Measurements from ENCODE around the gene CNOT6L.

Gene CNOT6L

GRCh38 chr4:77798385-77798784 lies 20.8 kb downstream of the CNOT6L start:
- Histone ChIP-seq H3K4me3 (ENCODE audit: low read length, poor library complexity, severe bottlenecking) (no peak overlapping the region), H3K9me3 (ENCODE audit: insufficient read depth, low read depth, low read length) (peaks cover 4% of the 10 kb centered on the region; the same call in 1 of the 2 replicates), H3K9ac (ENCODE audit: low read depth, low read length, poor library complexity, severe bottlenecking) (no peak overlapping the region), H3K9me2 (replicated peaks; ENCODE audit: low read depth, low read length) (no peaks in the 10 kb centered on the region), H3K27me3 (ENCODE audit: insufficient read depth, low read length, poor library complexity, severe bottlenecking) (no peaks in the 10 kb centered on the region), H3K36me3 (ENCODE audit: insufficient read depth, low read length) (0 out of 2 replicates have a peak, but pooled peaks cover 7% of the 10 kb centered on the region), H3F3A (ENCODE audit: low read depth) (peaks cover 3% of the 10 kb centered on the region; the same call in 1 of the 2 replicates), H3K4me2 (ENCODE audit: low read depth, low read length, poor library complexity, severe bottlenecking) (no peak overlapping the region), H3K4me1 (ENCODE audit: insufficient read depth, low read length, poor library complexity, severe bottlenecking) (peaks cover 22% of the 10 kb centered on the region), H4K20me1 (ENCODE audit: insufficient read depth, low read length, poor library complexity, severe bottlenecking) (peaks cover 54% of the 10 kb centered on the region), H3K79me2 (ENCODE audit: insufficient read depth, low read length) (peaks cover 97% of the 10 kb centered on the region), H2AFZ (ENCODE audit: low read length) (no peak overlapping the region)
- TF ChIP-seq CTCF (conservative IDR thresholded peaks at IDR 0.05; ENCODE audit: low read length) (no peak), EZH2phosphoT487 (IDR thresholded peaks at IDR 0.05; ENCODE audit: borderline replicate concordance) (no peak)

GRCh38 chr4:77797239-77797638 lies 21.9 kb downstream of the CNOT6L start:
- H3K27me3 ChIP-seq (ENCODE audit: insufficient read depth, low read length, poor library complexity, severe bottlenecking): no peaks in the 10 kb centered on the region
- no peak overlapping the region for H2AFZ ChIP-seq (ENCODE audit: low read length)
- peaks cover 4% of the 10 kb centered on the region; the same call in 1 of the 2 replicates for H3K9me3 ChIP-seq (ENCODE audit: insufficient read depth, low read depth, low read length)
- peaks cover 55% of the 10 kb centered on the region for H4K20me1 ChIP-seq (ENCODE audit: insufficient read depth, low read length, poor library complexity, severe bottlenecking)
- TF ChIP-seq EZH2phosphoT487 (IDR thresholded peaks at IDR 0.05; ENCODE audit: borderline replicate concordance) (no peak), CTCF (conservative IDR thresholded peaks at IDR 0.05; ENCODE audit: low read length) (no peak)
- no peak overlapping the region for H3K9ac ChIP-seq (ENCODE audit: low read depth, low read length, poor library complexity, severe bottlenecking)
- peaks cover 15% of the 10 kb centered on the region for H3K4me1 ChIP-seq (ENCODE audit: insufficient read depth, low read length, poor library complexity, severe bottlenecking)
- no peak overlapping the region for H3K4me2 ChIP-seq (ENCODE audit: low read depth, low read length, poor library complexity, severe bottlenecking)
- 0 out of 2 replicates have a peak, but pooled peaks cover 7% of the 10 kb centered on the region for H3K36me3 ChIP-seq (ENCODE audit: insufficient read depth, low read length)
- H3K9me2 ChIP-seq (replicated peaks; ENCODE audit: low read depth, low read length): no peaks in the 10 kb centered on the region
- no peak overlapping the region for H3K4me3 ChIP-seq (ENCODE audit: low read length, poor library complexity, severe bottlenecking)
- H3K79me2 ChIP-seq (ENCODE audit: insufficient read depth, low read length): peaks cover 97% of the 10 kb centered on the region
- H3F3A ChIP-seq (ENCODE audit: low read depth): no peaks in the 10 kb centered on the region

- Histone ChIP-seq H3K36me3 (ENCODE audit: insufficient read depth, low read length) (0 out of 2 replicates have a peak, but pooled peaks cover 7% of the 10 kb centered on the region), H4K20me1 (ENCODE audit: insufficient read depth, low read length, poor library complexity, severe bottlenecking) (peaks cover 40% of the 10 kb centered on the region), H3K27me3 (ENCODE audit: insufficient read depth, low read length, poor library complexity, severe bottlenecking) (no peaks in the 10 kb centered on the region), H3K9me2 (replicated peaks; ENCODE audit: low read depth, low read length) (no peaks in the 10 kb centered on the region), H3K9ac (ENCODE audit: low read depth, low read length, poor library complexity, severe bottlenecking) (no peak overlapping the region), H2AFZ (ENCODE audit: low read length) (no peak overlapping the region), H3F3A (ENCODE audit: low read depth) (no peaks in the 10 kb centered on the region), H3K4me1 (ENCODE audit: insufficient read depth, low read length, poor library complexity, severe bottlenecking) (no peaks in the 10 kb centered on the region), H3K4me2 (ENCODE audit: low read depth, low read length, poor library complexity, severe bottlenecking) (no peak overlapping the region), H3K79me2 (ENCODE audit: insufficient read depth, low read length) (peaks cover 97% of the 10 kb centered on the region), H3K4me3 (ENCODE audit: low read length, poor library complexity, severe bottlenecking) (no peak overlapping the region), H3K9me3 (ENCODE audit: insufficient read depth, low read depth, low read length) (peaks cover 4% of the 10 kb centered on the region; the same call in 1 of the 2 replicates)
- TF ChIP-seq CTCF (conservative IDR thresholded peaks at IDR 0.05; ENCODE audit: low read length) (no peak), EZH2phosphoT487 (IDR thresholded peaks at IDR 0.05; ENCODE audit: borderline replicate concordance) (no peak)
Observed at GRCh38 chr4:77795326-77795725, 23.8 kb downstream of the CNOT6L start.

All from Loucy (cell line).